ENCODE measurements around the gene TPRN. TPM values are rescaled to one million over a fixed set of nuclear protein-coding genes. Genes with fewer than 3 reads are reported as not detected.

The TPRN gene
- total RNA-seq, 1 donor from 2014 or later: 19.7 TPM

GRCh38 chr9:137147793-137148160, 52.8 kb downstream of the TPRN start:
- no peaks in the 10 kb centered on the region for H3K4me1 Mint-ChIP-seq (ENCODE audit: low read depth)
- H3K36me3 Mint-ChIP-seq (ENCODE audit: low read depth): no peaks in the 10 kb centered on the region
- peaks cover 13% of the 10 kb centered on the region for H3K27me3 Mint-ChIP-seq (ENCODE audit: low read depth)
- no peak for DNase-seq (ENCODE audit: low spot score)
- no peaks in the 10 kb centered on the region for H3K9me3 Mint-ChIP-seq (ENCODE audit: low read depth)
- no peak overlapping the region for H3K27ac Mint-ChIP-seq (ENCODE audit: unreplicated experiment)
- no peak for TF ChIP-seq CTCF (IDR thresholded peaks at IDR 0.05)
- H3K4me3 Mint-ChIP-seq (ENCODE audit: unreplicated experiment): no peak overlapping the region

GRCh38 chr9:137147091-137147792, 53.3 kb downstream of the TPRN start:
- peak; percentile 75 for DNase-seq (ENCODE audit: low spot score)
- TF ChIP-seq CTCF (IDR thresholded peaks at IDR 0.05): no peak
- Mint-ChIP-seq H3K27me3 (ENCODE audit: low read depth) (peaks cover 15% of the 10 kb centered on the region), H3K4me3 (ENCODE audit: unreplicated experiment) (no peak overlapping the region), H3K9me3 (ENCODE audit: low read depth) (no peaks in the 10 kb centered on the region), H3K36me3 (ENCODE audit: low read depth) (no peaks in the 10 kb centered on the region), H3K4me1 (ENCODE audit: low read depth) (no peaks in the 10 kb centered on the region), H3K27ac (ENCODE audit: unreplicated experiment) (no peak overlapping the region)

- H3K4me3 Mint-ChIP-seq (ENCODE audit: unreplicated experiment): no peak overlapping the region
- TF ChIP-seq CTCF (IDR thresholded peaks at IDR 0.05): no peak
- peak; percentile 66 for DNase-seq (ENCODE audit: low spot score)
- H3K4me1 Mint-ChIP-seq (ENCODE audit: low read depth): no peaks in the 10 kb centered on the region
- H3K9me3 Mint-ChIP-seq (ENCODE audit: low read depth): no peaks in the 10 kb centered on the region
- no peak overlapping the region for H3K27ac Mint-ChIP-seq (ENCODE audit: unreplicated experiment)
- H3K36me3 Mint-ChIP-seq (ENCODE audit: low read depth): no peaks in the 10 kb centered on the region
- H3K27me3 Mint-ChIP-seq (ENCODE audit: low read depth): peaks cover 20% of the 10 kb centered on the region
Measured at GRCh38 chr9:137146527-137146918, 54.0 kb downstream of the TPRN start.

- H3K36me3 Mint-ChIP-seq (ENCODE audit: low read depth): no peaks in the 10 kb centered on the region
Measured at GRCh38 chr9:137145731-137146526, 54.6 kb downstream of the TPRN start.

More at GRCh38 chr9:137145731-137146526, 54.6 kb downstream of the TPRN start:
- Mint-ChIP-seq H3K27me3 (ENCODE audit: low read depth) (peaks cover 22% of the 10 kb centered on the region), H3K27ac (ENCODE audit: unreplicated experiment) (no peak overlapping the region), H3K4me1 (ENCODE audit: low read depth) (no peaks in the 10 kb centered on the region), H3K4me3 (ENCODE audit: unreplicated experiment) (no peak overlapping the region), H3K9me3 (ENCODE audit: low read depth) (no peaks in the 10 kb centered on the region)
- DNase-seq (ENCODE audit: low spot score): peak; percentile 93
- TF ChIP-seq CTCF (IDR thresholded peaks at IDR 0.05): no peak
